ENCODE data around the gene MIA3. TPM values are rescaled to one million over a fixed set of nuclear protein-coding genes. Genes with fewer than 3 reads are reported as not detected.

MIA3 gene
- total and polyA plus RNA-seq, 2 donors (not counting 1 experiment from before 2014, with no cell fraction given): 34.3 to 68.0 TPM

DNA sequence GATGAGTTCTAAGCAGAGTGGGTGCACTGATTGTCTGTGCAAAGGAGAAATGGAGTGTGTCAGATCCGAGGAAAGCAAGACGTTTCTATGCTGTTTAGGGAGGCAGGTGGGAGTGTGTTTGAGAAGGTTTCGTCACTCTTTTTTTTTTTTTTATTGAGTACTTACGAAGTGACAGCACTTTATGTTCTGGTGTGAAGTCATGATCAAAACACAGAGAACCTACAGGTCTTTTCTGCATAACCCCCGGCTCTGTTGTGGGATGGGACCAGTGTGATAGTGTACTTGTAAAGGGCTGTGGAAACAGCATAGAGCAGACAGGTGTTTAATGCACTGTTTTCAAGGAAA, 26.7 kb downstream of the MIA3 start:
- peak overlapping the region; percentile 95 for H3K9ac ChIP-seq (ENCODE audit: insufficient read depth, low read length)
- H3K4me3 ChIP-seq (replicated peaks in 1 of 4; ENCODE audit: control extremely low read depth in 1 of 4, insufficient read depth in 1 of 4, low read depth in 3 of 4, low read length in 4 of 4): peak overlapping the region; percentile 74 to 100 (median 96)
- no peaks in the 10 kb centered on the region for H3K4me1 ChIP-seq (ENCODE audit: control insufficient read depth, extremely low read depth, insufficient read depth, low read length)
- H4K20me1 ChIP-seq (ENCODE audit: control insufficient read depth, extremely low read depth, insufficient read depth, low read length): no peaks in the 10 kb centered on the region
- peak overlapping the region; percentile 97 for H3K4me2 ChIP-seq (ENCODE audit: extremely low read depth, insufficient read depth, low read length)
- H3K79me2 ChIP-seq (ENCODE audit: control insufficient read depth, insufficient read depth, low read length): peaks cover 12% of the 10 kb centered on the region
- TF ChIP-seq, protein P1, sequence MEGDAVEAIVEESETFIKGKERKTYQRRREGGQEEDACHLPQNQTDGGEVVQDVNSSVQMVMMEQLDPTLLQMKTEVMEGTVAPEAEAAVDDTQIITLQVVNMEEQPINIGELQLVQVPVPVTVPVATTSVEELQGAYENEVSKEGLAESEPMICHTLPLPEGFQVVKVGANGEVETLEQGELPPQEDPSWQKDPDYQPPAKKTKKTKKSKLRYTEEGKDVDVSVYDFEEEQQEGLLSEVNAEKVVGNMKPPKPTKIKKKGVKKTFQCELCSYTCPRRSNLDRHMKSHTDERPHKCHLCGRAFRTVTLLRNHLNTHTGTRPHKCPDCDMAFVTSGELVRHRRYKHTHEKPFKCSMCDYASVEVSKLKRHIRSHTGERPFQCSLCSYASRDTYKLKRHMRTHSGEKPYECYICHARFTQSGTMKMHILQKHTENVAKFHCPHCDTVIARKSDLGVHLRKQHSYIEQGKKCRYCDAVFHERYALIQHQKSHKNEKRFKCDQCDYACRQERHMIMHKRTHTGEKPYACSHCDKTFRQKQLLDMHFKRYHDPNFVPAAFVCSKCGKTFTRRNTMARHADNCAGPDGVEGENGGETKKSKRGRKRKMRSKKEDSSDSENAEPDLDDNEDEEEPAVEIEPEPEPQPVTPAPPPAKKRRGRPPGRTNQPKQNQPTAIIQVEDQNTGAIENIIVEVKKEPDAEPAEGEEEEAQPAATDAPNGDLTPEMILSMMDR (conservative IDR thresholded peaks at IDR 0.05 in 1 of 2, IDR thresholded peaks at IDR 0.05 in 1 of 2; ENCODE audit: low read depth in 1 of 2, low read length in 2 of 2): no peak
- TF ChIP-seq EZH2 (IDR thresholded peaks at IDR 0.05; ENCODE audit: low read length, missing control alignments): no peak
- peak overlapping the region; percentile 90 for H2AFZ ChIP-seq (ENCODE audit: low read length)
- peak overlapping the region; percentile 99 for H3K27ac ChIP-seq (ENCODE audit: insufficient read depth, low read length)
- DNase-seq (ENCODE audit: low read depth in 2 of 2): peak in 1 of 2 donors; percentile 24
- no peaks in the 10 kb centered on the region for H3K36me3 ChIP-seq (ENCODE audit: control insufficient read depth, insufficient read depth, low read length)
- no peaks in the 10 kb centered on the region for H3K9me3 ChIP-seq (ENCODE audit: control insufficient read depth, insufficient read depth, low read depth, low read length)
- H3K27me3 ChIP-seq (ENCODE audit: control insufficient read depth, insufficient read depth, low read length): no peaks in the 10 kb centered on the region

DNA sequence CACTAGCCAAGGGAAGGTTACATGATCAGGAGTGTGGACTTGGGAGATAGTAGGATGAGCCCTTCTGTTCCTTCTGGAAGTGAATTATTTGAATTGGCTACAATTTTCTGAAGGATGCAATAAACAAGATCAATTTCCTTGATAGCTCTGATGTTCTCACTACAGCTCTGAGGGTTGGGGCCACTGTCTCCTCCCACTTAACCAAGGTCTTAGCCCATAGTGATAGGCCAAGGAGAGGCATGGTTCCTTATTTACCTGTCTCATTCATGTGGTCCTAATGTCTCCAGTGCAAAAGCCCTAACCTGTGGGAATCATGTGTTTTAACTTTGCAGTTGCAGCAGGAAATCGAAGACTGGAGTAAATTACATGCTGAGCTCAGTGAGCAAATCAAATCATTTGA, 34.8 kb downstream of the MIA3 start:
- peaks cover 10% of the 10 kb centered on the region for H3K36me3 ChIP-seq (ENCODE audit: control insufficient read depth, insufficient read depth, low read length)
- H2AFZ ChIP-seq (ENCODE audit: low read length): no peak overlapping the region
- no peak overlapping the region for H3K27ac ChIP-seq (ENCODE audit: insufficient read depth, low read length)
- H3K4me2 ChIP-seq (ENCODE audit: extremely low read depth, insufficient read depth, low read length): no peak overlapping the region
- H3K9ac ChIP-seq (ENCODE audit: insufficient read depth, low read length): no peak overlapping the region
- H3K9me3 ChIP-seq (ENCODE audit: control insufficient read depth, insufficient read depth, low read depth, low read length): no peaks in the 10 kb centered on the region
- H3K4me1 ChIP-seq (ENCODE audit: control insufficient read depth, extremely low read depth, insufficient read depth, low read length): peaks cover 2% of the 10 kb centered on the region
- no peak for TF ChIP-seq EZH2 (IDR thresholded peaks at IDR 0.05; ENCODE audit: low read length, missing control alignments)
- TF ChIP-seq, protein P1 (conservative IDR thresholded peaks at IDR 0.05 in 1 of 2, IDR thresholded peaks at IDR 0.05 in 1 of 2; ENCODE audit: low read depth in 1 of 2, low read length in 2 of 2): no peak
- H3K79me2 ChIP-seq (ENCODE audit: control insufficient read depth, insufficient read depth, low read length): no peaks in the 10 kb centered on the region
- no peaks in the 10 kb centered on the region for H4K20me1 ChIP-seq (ENCODE audit: control insufficient read depth, extremely low read depth, insufficient read depth, low read length)
- no peak for DNase-seq (ENCODE audit: low read depth in 2 of 2)
- no peak overlapping the region for H3K4me3 ChIP-seq (replicated peaks in 1 of 4; ENCODE audit: control extremely low read depth in 1 of 4, insufficient read depth in 1 of 4, low read depth in 3 of 4, low read length in 4 of 4)
- H3K27me3 ChIP-seq (ENCODE audit: control insufficient read depth, insufficient read depth, low read length): no peaks in the 10 kb centered on the region

DNA sequence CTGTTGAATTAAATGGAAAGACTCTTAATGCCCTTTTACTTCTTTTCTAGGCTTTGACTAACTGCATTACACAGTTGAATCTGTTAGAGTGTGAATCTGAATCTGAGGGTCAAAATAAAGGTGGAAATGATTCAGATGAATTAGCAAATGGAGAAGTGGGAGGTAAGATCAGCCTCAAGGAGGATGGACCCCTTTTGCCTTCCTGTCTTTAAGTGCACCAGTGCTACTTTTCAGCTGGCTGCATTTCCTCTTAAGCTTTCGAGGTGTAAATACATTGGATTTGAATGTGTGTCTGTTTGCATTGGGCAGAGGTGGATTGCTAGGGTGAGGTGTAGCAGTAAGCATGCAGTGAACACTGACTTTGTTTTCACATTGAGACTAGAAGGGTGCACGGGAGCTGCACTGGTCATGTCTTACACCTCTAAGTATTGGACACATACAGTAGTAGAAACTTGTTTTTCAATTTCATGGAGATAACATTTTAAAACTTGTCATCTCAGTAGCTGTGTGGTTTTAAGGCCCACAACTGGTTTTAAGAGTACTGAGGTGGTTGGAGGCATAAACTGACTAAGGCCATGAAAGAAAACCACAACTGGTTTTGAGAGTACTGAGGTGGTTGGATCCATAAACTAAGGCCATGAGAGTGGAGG, 35.4 kb downstream of the MIA3 start:
- Histone ChIP-seq H3K27ac (ENCODE audit: insufficient read depth, low read length) (no peak overlapping the region), H3K79me2 (ENCODE audit: control insufficient read depth, insufficient read depth, low read length) (no peaks in the 10 kb centered on the region), H4K20me1 (ENCODE audit: control insufficient read depth, extremely low read depth, insufficient read depth, low read length) (no peaks in the 10 kb centered on the region), H3K4me1 (ENCODE audit: control insufficient read depth, extremely low read depth, insufficient read depth, low read length) (peaks cover 2% of the 10 kb centered on the region), H3K27me3 (ENCODE audit: control insufficient read depth, insufficient read depth, low read length) (no peaks in the 10 kb centered on the region), H3K4me2 (ENCODE audit: extremely low read depth, insufficient read depth, low read length) (no peak overlapping the region), H3K9me3 (ENCODE audit: control insufficient read depth, insufficient read depth, low read depth, low read length) (no peaks in the 10 kb centered on the region), H3K4me3 (replicated peaks in 1 of 4; ENCODE audit: control extremely low read depth in 1 of 4, insufficient read depth in 1 of 4, low read depth in 3 of 4, low read length in 4 of 4) (no peak overlapping the region), H3K9ac (ENCODE audit: insufficient read depth, low read length) (no peak overlapping the region), H3K36me3 (ENCODE audit: control insufficient read depth, insufficient read depth, low read length) (peaks cover 11% of the 10 kb centered on the region), H2AFZ (ENCODE audit: low read length) (no peak overlapping the region)
- no peak for DNase-seq (ENCODE audit: low read depth in 2 of 2)
- no peak for TF ChIP-seq EZH2 (IDR thresholded peaks at IDR 0.05; ENCODE audit: low read length, missing control alignments)
- TF ChIP-seq, protein P1 (conservative IDR thresholded peaks at IDR 0.05 in 1 of 2, IDR thresholded peaks at IDR 0.05 in 1 of 2; ENCODE audit: low read depth in 1 of 2, low read length in 2 of 2): no peak

Data from fibroblast of lung (primary cell).